ENCODE measurements around the gene ZNF234. TPM values are rescaled to one million over a fixed set of nuclear protein-coding genes. Genes with fewer than 3 reads are reported as not detected.

ZNF234 gene
- polyA plus RNA-seq, 1 donor from 2014 or later, result 9.1 TPM

DNA sequence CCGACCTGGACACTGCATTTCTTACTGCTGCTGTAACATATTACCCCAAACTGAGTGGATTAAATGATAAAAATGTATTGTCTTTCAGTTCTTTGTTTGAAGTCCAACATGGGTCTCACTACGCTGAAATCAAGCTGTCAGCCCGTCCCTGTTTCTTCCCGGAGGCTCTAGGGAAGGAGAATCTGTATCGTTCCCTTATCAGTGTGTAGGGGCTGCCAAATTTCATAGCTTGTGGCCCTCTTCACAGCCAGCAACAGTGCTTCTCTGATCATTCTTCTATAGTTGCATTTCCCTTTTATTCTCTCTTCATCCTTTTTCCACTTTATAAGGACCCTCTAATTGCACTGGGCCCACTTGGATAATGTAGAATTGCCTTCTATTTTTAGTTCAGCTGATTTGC is 10.1 kb downstream of the ZNF234 start:
- no peaks in the 10 kb centered on the region for H3K27me3 ChIP-seq (ENCODE audit: insufficient read depth, low read depth, low read length)
- peaks cover 10% of the 10 kb centered on the region for H3K36me3 ChIP-seq (ENCODE audit: insufficient read depth, low read length)
- no peak overlapping the region for H3K9ac ChIP-seq (ENCODE audit: low read length)
- no peaks in the 10 kb centered on the region for H4K20me1 ChIP-seq (ENCODE audit: insufficient read depth)
- no peak overlapping the region for H3K27ac ChIP-seq (ENCODE audit: low read length)
- H3K4me3 ChIP-seq (ENCODE audit: low read length), result no peak overlapping the region
- H2AFZ ChIP-seq (ENCODE audit: low read depth, low read length), result no peak overlapping the region
- H3K79me2 ChIP-seq (replicated peaks; ENCODE audit: insufficient read depth, low read length), result no peaks in the 10 kb centered on the region
- H3K9me2 ChIP-seq (ENCODE audit: insufficient read depth, low read length), result no peaks in the 10 kb centered on the region
- H3K4me2 ChIP-seq (ENCODE audit: low read length), result no peak overlapping the region
- H3K9me3 ChIP-seq (ENCODE audit: low read length), result peaks cover 4% of the 10 kb centered on the region
- TF ChIP-seq POLR2AphosphoS5 (IDR thresholded peaks at IDR 0.05) (no peak), REST (IDR thresholded peaks at IDR 0.05; ENCODE audit: borderline replicate concordance) (no peak), MXI1 (conservative IDR thresholded peaks at IDR 0.05; ENCODE audit: poor library complexity, severe bottlenecking) (no peak), TAF1 (IDR thresholded peaks at IDR 0.05; ENCODE audit: low read depth) (no peak), RAD21 (conservative IDR thresholded peaks at IDR 0.05) (no peak), SMC3 (conservative IDR thresholded peaks at IDR 0.05; ENCODE audit: poor library complexity) (no peak), EP300 (conservative IDR thresholded peaks at IDR 0.05; ENCODE audit: poor library complexity, severe bottlenecking) (no peak), EZH2 (IDR thresholded peaks at IDR 0.05; ENCODE audit: borderline replicate concordance, insufficient read depth, low read length, poor library complexity, severe bottlenecking) (no peak)
- TF ChIP-seq, protein P1, sequence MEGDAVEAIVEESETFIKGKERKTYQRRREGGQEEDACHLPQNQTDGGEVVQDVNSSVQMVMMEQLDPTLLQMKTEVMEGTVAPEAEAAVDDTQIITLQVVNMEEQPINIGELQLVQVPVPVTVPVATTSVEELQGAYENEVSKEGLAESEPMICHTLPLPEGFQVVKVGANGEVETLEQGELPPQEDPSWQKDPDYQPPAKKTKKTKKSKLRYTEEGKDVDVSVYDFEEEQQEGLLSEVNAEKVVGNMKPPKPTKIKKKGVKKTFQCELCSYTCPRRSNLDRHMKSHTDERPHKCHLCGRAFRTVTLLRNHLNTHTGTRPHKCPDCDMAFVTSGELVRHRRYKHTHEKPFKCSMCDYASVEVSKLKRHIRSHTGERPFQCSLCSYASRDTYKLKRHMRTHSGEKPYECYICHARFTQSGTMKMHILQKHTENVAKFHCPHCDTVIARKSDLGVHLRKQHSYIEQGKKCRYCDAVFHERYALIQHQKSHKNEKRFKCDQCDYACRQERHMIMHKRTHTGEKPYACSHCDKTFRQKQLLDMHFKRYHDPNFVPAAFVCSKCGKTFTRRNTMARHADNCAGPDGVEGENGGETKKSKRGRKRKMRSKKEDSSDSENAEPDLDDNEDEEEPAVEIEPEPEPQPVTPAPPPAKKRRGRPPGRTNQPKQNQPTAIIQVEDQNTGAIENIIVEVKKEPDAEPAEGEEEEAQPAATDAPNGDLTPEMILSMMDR (IDR thresholded peaks at IDR 0.05; ENCODE audit: poor library complexity, severe bottlenecking), result no peak
- no peaks in the 10 kb centered on the region for H3F3A ChIP-seq (ENCODE audit: insufficient read depth, low read length, poor library complexity, severe bottlenecking)

DNA sequence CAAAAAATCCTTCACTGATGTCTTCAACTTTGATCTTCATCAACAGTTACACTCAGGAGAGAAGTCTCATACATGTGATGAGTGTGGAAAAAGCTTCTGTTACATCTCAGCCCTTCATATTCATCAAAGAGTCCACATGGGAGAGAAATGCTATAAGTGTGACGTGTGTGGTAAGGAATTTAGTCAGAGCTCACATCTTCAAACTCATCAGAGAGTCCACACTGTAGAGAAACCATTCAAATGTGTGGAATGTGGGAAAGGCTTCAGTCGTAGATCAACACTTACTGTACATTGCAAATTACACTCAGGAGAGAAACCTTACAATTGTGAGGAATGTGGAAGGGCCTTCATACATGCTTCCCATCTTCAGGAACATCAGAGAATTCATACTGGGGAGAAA is 15.1 kb downstream of the ZNF234 start:
- no peak overlapping the region for H3K4me2 ChIP-seq (ENCODE audit: low read length)
- no peaks in the 10 kb centered on the region for H3F3A ChIP-seq (ENCODE audit: insufficient read depth, low read length, poor library complexity, severe bottlenecking)
- H3K9me3 ChIP-seq (ENCODE audit: low read length), result peaks cover 18% of the 10 kb centered on the region
- H2AFZ ChIP-seq (ENCODE audit: low read depth, low read length), result no peak overlapping the region
- peaks cover 20% of the 10 kb centered on the region for H3K36me3 ChIP-seq (ENCODE audit: insufficient read depth, low read length)
- H3K9me2 ChIP-seq (ENCODE audit: insufficient read depth, low read length), result no peaks in the 10 kb centered on the region
- no peaks in the 10 kb centered on the region for H3K79me2 ChIP-seq (replicated peaks; ENCODE audit: insufficient read depth, low read length)
- TF ChIP-seq EP300 (conservative IDR thresholded peaks at IDR 0.05; ENCODE audit: poor library complexity, severe bottlenecking), result no peak
- TF ChIP-seq, protein P1 (IDR thresholded peaks at IDR 0.05; ENCODE audit: poor library complexity, severe bottlenecking), result no peak
- no peak overlapping the region for H3K4me3 ChIP-seq (ENCODE audit: low read length)
- H4K20me1 ChIP-seq (ENCODE audit: insufficient read depth), result no peaks in the 10 kb centered on the region
- H3K27me3 ChIP-seq (ENCODE audit: insufficient read depth, low read depth, low read length), result no peaks in the 10 kb centered on the region
- H3K9ac ChIP-seq (ENCODE audit: low read length), result no peak overlapping the region
- no peak overlapping the region for H3K27ac ChIP-seq (ENCODE audit: low read length)

Data from neural cell (in vitro differentiated cells).